ENCODE results near the gene HEXA. TPM values are rescaled to one million over a fixed set of nuclear protein-coding genes. Genes with fewer than 3 reads are reported as not detected.

Gene HEXA
- total and polyA plus RNA-seq, 2 of the 8 experiments (the other 6 are each of a cell fraction or from before 2014, with no cell fraction given) = 52.5 to 73.7 TPM

GRCh38 chr15:72345806-72346205 is 30.0 kb downstream of the HEXA start:
- FAIRE-seq = no peak

More at GRCh38 chr15:72345806-72346205, 30.0 kb downstream of the HEXA start:
- H2AFZ ChIP-seq (ENCODE audit: low read length) = no peak overlapping the region
- POLR2A ChIA-PET (ENCODE audit: partially characterized antibody) = no interaction called here
- no peaks in the 10 kb centered on the region for H3K9me3 ChIP-seq (ENCODE audit: insufficient read depth in 2 of 2, low read depth in 1 of 2, low read length in 1 of 2)
- no peak overlapping the region for H3K14ac ChIP-seq (ENCODE audit: insufficient read length)
- no peak overlapping the region for H3K4me2 ChIP-seq (ENCODE audit: insufficient read depth in 1 of 2, low read depth in 2 of 2, low read length in 2 of 2)
- H2BK12ac ChIP-seq (ENCODE audit: low read depth, low read length) = no peak overlapping the region
- H3K9ac ChIP-seq (replicated peaks in 1 of 4; ENCODE audit: extremely low read depth in 1 of 4, low read depth in 3 of 4, low read length in 3 of 4) = no peak overlapping the region
- no peak overlapping the region for H2BK120ac ChIP-seq (replicated peaks; ENCODE audit: low read depth, low read length)
- 90% methylated on average over 3 of the region's 3 CpGs; no CpG with 5 or more reads in 1 of the 2 experiments for WGBS, 2 experiments (ENCODE audit: extremely low coverage in 1 of 2, insufficient coverage in 1 of 2, insufficient read length in 1 of 2, insufficient replicate concordance in 2 of 2, low coverage in 1 of 2, low lambda C conversion rate in 2 of 2, missing lambda C conversion rate in 1 of 2)
- TF ChIP-seq GABPA (IDR thresholded peaks at IDR 0.05; ENCODE audit: borderline replicate concordance, insufficient read depth, low read length) = no peak
- TF ChIP-seq TAF1 (IDR thresholded peaks at IDR 0.05; ENCODE audit: low read depth, low read length) = no peak
- TF ChIP-seq CEBPB (IDR thresholded peaks at IDR 0.05; ENCODE audit: low read depth, low read length) = no peak
- no peak for TF ChIP-seq POLR2A (IDR thresholded peaks at IDR 0.05; ENCODE audit: control extremely low read depth in 1 of 2, low read depth in 2 of 2, low read length in 2 of 2)
- TF ChIP-seq TEAD4 (IDR thresholded peaks at IDR 0.05; ENCODE audit: low read depth, low read length) = no peak
- H4K5ac ChIP-seq (ENCODE audit: insufficient read length, low read depth, low read length) = no peak overlapping the region
- H3K56ac ChIP-seq (replicated peaks; ENCODE audit: insufficient read length, low read depth, low read length) = no peak overlapping the region
- no peak overlapping the region for H2BK15ac ChIP-seq (ENCODE audit: low read length)
- H4K8ac ChIP-seq (ENCODE audit: extremely low read depth, insufficient read depth, low read length) = no peak overlapping the region
- H2AK5ac ChIP-seq (ENCODE audit: low read depth, low read length) = no peak overlapping the region
- H3K79me2 ChIP-seq (ENCODE audit: control insufficient read depth in 1 of 2, insufficient read depth in 2 of 2, low read length in 2 of 2) = no peaks in the 10 kb centered on the region
- H3K27ac ChIP-seq (ENCODE audit: low read depth, low read length) = no peak overlapping the region
- no peak overlapping the region for H4K91ac ChIP-seq (replicated peaks; ENCODE audit: insufficient read length, low read length)
- H3K18ac ChIP-seq (ENCODE audit: extremely low read depth, low read length) = no peak overlapping the region
- no peaks in the 10 kb centered on the region for H3K79me1 ChIP-seq (ENCODE audit: low read depth, low read length)
- peaks cover 2 to 44% (median 20%) of the 10 kb centered on the region in 4 experiments; a peak in 7 of 8 replicates for H3K36me3 ChIP-seq (ENCODE audit: control insufficient read depth in 2 of 4, insufficient read depth in 4 of 4, low read length in 3 of 4)
- H3K4me1 ChIP-seq (replicated peaks in 1 of 4; ENCODE audit: control insufficient read depth in 3 of 4, insufficient read depth in 4 of 4, low read length in 3 of 4) = peaks cover 0 to 2% (median 2%) of the 10 kb centered on the region in 4 experiments; a peak in 4 of 7 replicates
- H2BK20ac ChIP-seq (ENCODE audit: low read length) = no peak overlapping the region
- no peak for DNase-seq (ENCODE audit: low read depth in 1 of 2, low spot score in 2 of 2)
- no peak overlapping the region for H3K4me3 ChIP-seq (ENCODE audit: extremely low read depth in 1 of 4, insufficient read depth in 2 of 4, low read depth in 3 of 4, low read length in 4 of 4)
- H2BK5ac ChIP-seq (ENCODE audit: low read depth, low read length) = no peak overlapping the region
- H3K4ac ChIP-seq (replicated peaks; ENCODE audit: insufficient read length, low read depth, low read length) = no peak overlapping the region
- no peaks in the 10 kb centered on the region for H3K23me2 ChIP-seq (ENCODE audit: low read depth, low read length)
- CTCF ChIA-PET (ENCODE audit: partially characterized antibody) = no interaction called here
- no peaks in the 10 kb centered on the region for H3K27me3 ChIP-seq (replicated peaks in 1 of 4; ENCODE audit: control insufficient read depth in 3 of 4, extremely low read depth in 1 of 4, insufficient read depth in 3 of 4, low read length in 3 of 4)
- no peak overlapping the region for H3K23ac ChIP-seq (ENCODE audit: insufficient read length)
- H4K20me1 ChIP-seq (replicated peaks in 1 of 2; ENCODE audit: control insufficient read depth in 1 of 2, insufficient read depth in 2 of 2, low read length in 2 of 2) = peaks cover 0 to 1% of the 10 kb centered on the region in 2 experiments
